HEK293T (cell line): ENCODE data around the gene KRTAP4-7.

Experiments used
- CTCF ChIA-PET: fragments of 350-600 bp; formaldehyde crosslinking; extraction: SDS; loops from one replicate; lab custom pipeline; 2021; ENCODE audit warnings: antibody characterized with exemption, inconsistent platforms; lab: Yijun Ruan, JAX
- POLR2A ChIA-PET: fragments of 350-600 bp; formaldehyde crosslinking; extraction: SDS; loops from one replicate; lab custom pipeline; 2020; ENCODE audit warnings: antibody characterized with exemption, inconsistent platforms; lab: Yijun Ruan, JAX
- DNase-seq: peaks from one replicate; pipeline ENCODE4 v3.0.0; 2012; ENCODE audit warnings: mixed read lengths; ENCODE audit errors: extremely low spot score
- ARNT ChIP-seq: fragments of 450-650 bp; IDR thresholded peaks from 2 replicates; pipeline ENCODE4 v1.6.1; 2017; ENCODE audit warnings: mild to moderate bottlenecking
- BHLHE40 ChIP-seq: fragments of 450-650 bp; IDR thresholded peaks from 2 replicates; pipeline ENCODE4 v1.6.1; 2016; ENCODE audit warnings: mild to moderate bottlenecking, moderate library complexity, borderline replicate concordance
- CTBP1 ChIP-seq: fragments of 450-650 bp; IDR thresholded peaks from 2 replicates; pipeline ENCODE4 v1.6.1; 2016; ENCODE audit warnings: borderline replicate concordance
- ELF4 ChIP-seq: fragments of 450-650 bp; IDR thresholded peaks from 2 replicates; pipeline ENCODE4 v1.6.1; 2017; ENCODE audit warnings: antibody characterized with exemption
- FOXA1 ChIP-seq: fragments of 450-650 bp; IDR thresholded peaks from 2 replicates; pipeline ENCODE4 v1.6.1; 2016; ENCODE audit warnings: mild to moderate bottlenecking
- FOXK2 ChIP-seq: fragments of 450-650 bp; IDR thresholded peaks from 2 replicates; pipeline ENCODE4 v1.6.1; 2016; ENCODE audit warnings: mild to moderate bottlenecking
- FOXM1 ChIP-seq: fragments of 450-650 bp; IDR thresholded peaks from 2 replicates; pipeline ENCODE4 v1.6.1; 2017; ENCODE audit warnings: mild to moderate bottlenecking, borderline replicate concordance
- HDGF ChIP-seq: fragments of 450-650 bp; IDR thresholded peaks from 2 replicates; pipeline ENCODE4 v1.6.1; 2017; ENCODE audit warnings: antibody characterized with exemption, borderline replicate concordance
- L3MBTL2 ChIP-seq: fragments of 450-650 bp; conservative IDR thresholded peaks from 2 replicates; pipeline ENCODE4 v1.6.1; 2016; ENCODE audit warnings: mild to moderate bottlenecking
- LEF1 ChIP-seq: fragments of 450-650 bp; IDR thresholded peaks from 2 replicates; pipeline ENCODE4 v1.6.1; 2017; ENCODE audit warnings: mild to moderate bottlenecking, borderline replicate concordance
- NFRKB ChIP-seq: fragments of 450-650 bp; IDR thresholded peaks from 2 replicates; pipeline ENCODE4 v1.6.1; 2016; ENCODE audit warnings: mild to moderate bottlenecking, moderate library complexity
- PKNOX1 ChIP-seq: fragments of 450-650 bp; IDR thresholded peaks from 2 replicates; pipeline ENCODE4 v1.6.1; 2016
- SP1 ChIP-seq: fragments of 450-650 bp; IDR thresholded peaks from 2 replicates; pipeline ENCODE4 v1.6.1; 2017
- SUZ12 ChIP-seq: fragments of 450-650 bp; IDR thresholded peaks from 2 replicates; pipeline ENCODE4 v1.6.1; 2016; ENCODE audit warnings: mild to moderate bottlenecking
- TARDBP ChIP-seq: fragments of 450-650 bp; IDR thresholded peaks from 2 replicates; pipeline ENCODE4 v1.6.1; 2016
- ZNF384 ChIP-seq: fragments of 450-650 bp; IDR thresholded peaks from 2 replicates; pipeline ENCODE4 v1.6.1; 2016

KRTAP4-7 gene

GRCh38 chr17:41065829-41066624 lies 17.9 kb upstream of the KRTAP4-7 start, which contains the start of gene KRTAP2-4:
KRTAP2-4 (minus strand) TSS chr17:41065879; CDS start chr17:41065845, 34 bp downstream.
- TF ChIP-seq ZNF384 (no peak), FOXA1 (no peak)
- POLR2A ChIA-PET, result no interaction called here
- DNase-seq, result no peak
- CTCF ChIA-PET, result no interaction called here

- DNase-seq, result no peak
- ChIA-PET POLR2A (no interaction called here), CTCF (no interaction called here)
- TF ChIP-seq BHLHE40, result no peak
- no peak for TF ChIP-seq SP1
- TF ChIP-seq FOXM1, result no peak
- no peak for TF ChIP-seq FOXA1
- no peak for TF ChIP-seq FOXK2
- TF ChIP-seq SUZ12, result no peak
- TF ChIP-seq ELF4, result no peak
- TF ChIP-seq HDGF, result no peak
- no peak for TF ChIP-seq CTBP1
- no peak for TF ChIP-seq PKNOX1
Observed at GRCh38 chr17:41067281-41067680, 16.7 kb upstream of the KRTAP4-7 start.

- no peak for DNase-seq
- POLR2A ChIA-PET, result no interaction called here
- CTCF ChIA-PET, result no interaction called here
Observed at GRCh38 chr17:41069031-41069430, 14.9 kb upstream of the KRTAP4-7 start.

GRCh38 chr17:41071606-41072360 lies 12.2 kb upstream of the KRTAP4-7 start:
- TF ChIP-seq ELF4 (no peak), L3MBTL2 (no peak), TARDBP (no peak), ZNF384 (no peak), SUZ12 (no peak), BHLHE40 (no peak), SP1 (no peak), LEF1 (no peak), CTBP1 (no peak), ARNT (no peak), NFRKB (no peak), FOXA1 (no peak), PKNOX1 (no peak), HDGF (no peak), FOXM1 (no peak), FOXK2 (no peak)
- ChIA-PET POLR2A (no interaction called here), CTCF (no interaction called here)
- no peak for DNase-seq

More at GRCh38 chr17:41069031-41069430, 14.9 kb upstream of the KRTAP4-7 start:
- TF ChIP-seq ELF4 (no peak), L3MBTL2 (no peak), FOXM1 (no peak), PKNOX1 (no peak), CTBP1 (no peak), FOXK2 (no peak), HDGF (no peak), LEF1 (no peak), SUZ12 (no peak), TARDBP (no peak), ARNT (no peak), BHLHE40 (no peak), FOXA1 (no peak), SP1 (no peak), NFRKB (no peak), ZNF384 (no peak)

- TF ChIP-seq ARNT, result no peak
- no peak for TF ChIP-seq BHLHE40
- no peak for TF ChIP-seq ZNF384
- TF ChIP-seq SUZ12, result no peak
- TF ChIP-seq NFRKB, result no peak
- no peak for TF ChIP-seq FOXA1
- TF ChIP-seq LEF1, result no peak
- TF ChIP-seq FOXM1, result no peak
- DNase-seq, result no peak
- POLR2A ChIA-PET, result no interaction called here
- CTCF ChIA-PET, result no interaction called here
Observed at GRCh38 chr17:41073676-41074075, 10.3 kb upstream of the KRTAP4-7 start.

GRCh38 chr17:41076788-41077187 lies 7.2 kb upstream of the KRTAP4-7 start:
- POLR2A ChIA-PET, result no interaction called here
- TF ChIP-seq NFRKB (no peak), BHLHE40 (no peak), L3MBTL2 (no peak), LEF1 (no peak), PKNOX1 (no peak), ARNT (no peak), TARDBP (no peak), SP1 (no peak), FOXA1 (no peak), FOXK2 (no peak), SUZ12 (no peak), ZNF384 (no peak), HDGF (no peak), FOXM1 (no peak)
- DNase-seq, result no peak
- CTCF ChIA-PET, result no interaction called here
